ENCODE measurements around the gene CAMK1D.

The CAMK1D gene

GRCh38 chr10:12466704-12467305 lies 117.5 kb downstream of the CAMK1D start:
- Histone ChIP-seq H3K4me3 (ENCODE audit: low read length in 2 of 2) (no peak overlapping the region), H3K9me3 (ENCODE audit: control insufficient read depth in 2 of 2, low read length in 2 of 2) (no peaks in the 10 kb centered on the region), H3K9ac (ENCODE audit: low read length in 2 of 2) (no peak overlapping the region), H3K4me1 (ENCODE audit: control insufficient read depth, insufficient read depth, low read length) (peaks cover 9% of the 10 kb centered on the region), H3K36me3 (ENCODE audit: control insufficient read depth in 2 of 2, insufficient read depth in 2 of 2, low read length in 2 of 2) (no peaks in the 10 kb centered on the region), H3K27ac (ENCODE audit: low read length) (no peak overlapping the region), H3K27me3 (ENCODE audit: control insufficient read depth in 1 of 2, insufficient read depth in 2 of 2, low read length in 2 of 2) (no peaks in the 10 kb centered on the region)

GRCh38 chr10:12469345-12469744 lies 120.0 kb downstream of the CAMK1D start:
- H3K4me1 ChIP-seq (ENCODE audit: control insufficient read depth, insufficient read depth, low read length): peaks cover 9% of the 10 kb centered on the region
- H3K36me3 ChIP-seq (ENCODE audit: control insufficient read depth in 2 of 2, insufficient read depth in 2 of 2, low read length in 2 of 2): no peaks in the 10 kb centered on the region
- H3K9ac ChIP-seq (ENCODE audit: low read length in 2 of 2): no peak overlapping the region
- H3K27ac ChIP-seq (ENCODE audit: low read length): no peak overlapping the region
- no peaks in the 10 kb centered on the region for H3K9me3 ChIP-seq (ENCODE audit: control insufficient read depth in 2 of 2, low read length in 2 of 2)
- H3K27me3 ChIP-seq (ENCODE audit: control insufficient read depth in 1 of 2, insufficient read depth in 2 of 2, low read length in 2 of 2): no peaks in the 10 kb centered on the region
- no peak overlapping the region for H3K4me3 ChIP-seq (ENCODE audit: low read length in 2 of 2)

GRCh38 chr10:12470719-12471118 lies 121.4 kb downstream of the CAMK1D start:
- Histone ChIP-seq H3K4me3 (ENCODE audit: low read length in 2 of 2) (no peak overlapping the region), H3K36me3 (ENCODE audit: control insufficient read depth in 2 of 2, insufficient read depth in 2 of 2, low read length in 2 of 2) (no peaks in the 10 kb centered on the region), H3K27me3 (ENCODE audit: control insufficient read depth in 1 of 2, insufficient read depth in 2 of 2, low read length in 2 of 2) (no peaks in the 10 kb centered on the region), H3K27ac (ENCODE audit: low read length) (no peak overlapping the region), H3K9ac (ENCODE audit: low read length in 2 of 2) (no peak overlapping the region), H3K4me1 (ENCODE audit: control insufficient read depth, insufficient read depth, low read length) (peaks cover 9% of the 10 kb centered on the region), H3K9me3 (ENCODE audit: control insufficient read depth in 2 of 2, low read length in 2 of 2) (no peaks in the 10 kb centered on the region)

GRCh38 chr10:12471135-12471534 lies 121.8 kb downstream of the CAMK1D start:
- Histone ChIP-seq H3K27ac (ENCODE audit: low read length) (no peak overlapping the region), H3K4me3 (ENCODE audit: low read length in 2 of 2) (no peak overlapping the region), H3K9me3 (ENCODE audit: control insufficient read depth in 2 of 2, low read length in 2 of 2) (no peaks in the 10 kb centered on the region), H3K27me3 (ENCODE audit: control insufficient read depth in 1 of 2, insufficient read depth in 2 of 2, low read length in 2 of 2) (no peaks in the 10 kb centered on the region), H3K4me1 (ENCODE audit: control insufficient read depth, insufficient read depth, low read length) (peaks cover 9% of the 10 kb centered on the region), H3K9ac (ENCODE audit: low read length in 2 of 2) (no peak overlapping the region), H3K36me3 (ENCODE audit: control insufficient read depth in 2 of 2, insufficient read depth in 2 of 2, low read length in 2 of 2) (no peaks in the 10 kb centered on the region)

- no peak overlapping the region for H3K27ac ChIP-seq (ENCODE audit: low read length)
- no peaks in the 10 kb centered on the region for H3K9me3 ChIP-seq (ENCODE audit: control insufficient read depth in 2 of 2, low read length in 2 of 2)
- H3K4me1 ChIP-seq (ENCODE audit: control insufficient read depth, insufficient read depth, low read length): peaks cover 9% of the 10 kb centered on the region
- no peak overlapping the region for H3K4me3 ChIP-seq (ENCODE audit: low read length in 2 of 2)
- no peak overlapping the region for H3K9ac ChIP-seq (ENCODE audit: low read length in 2 of 2)
- H3K36me3 ChIP-seq (ENCODE audit: control insufficient read depth in 2 of 2, insufficient read depth in 2 of 2, low read length in 2 of 2): no peaks in the 10 kb centered on the region
- no peaks in the 10 kb centered on the region for H3K27me3 ChIP-seq (ENCODE audit: control insufficient read depth in 1 of 2, insufficient read depth in 2 of 2, low read length in 2 of 2)
These were observed 124.1 kb downstream of the CAMK1D start for GRCh38 chr10:12473491-12473890.

GRCh38 chr10:12474727-12475412 lies 125.5 kb downstream of the CAMK1D start:
- Histone ChIP-seq H3K9me3 (ENCODE audit: control insufficient read depth in 2 of 2, low read length in 2 of 2) (no peaks in the 10 kb centered on the region), H3K27ac (ENCODE audit: low read length) (no peak overlapping the region), H3K27me3 (ENCODE audit: control insufficient read depth in 1 of 2, insufficient read depth in 2 of 2, low read length in 2 of 2) (no peaks in the 10 kb centered on the region), H3K4me1 (ENCODE audit: control insufficient read depth, insufficient read depth, low read length) (peaks cover 5% of the 10 kb centered on the region), H3K9ac (ENCODE audit: low read length in 2 of 2) (no peak overlapping the region), H3K36me3 (ENCODE audit: control insufficient read depth in 2 of 2, insufficient read depth in 2 of 2, low read length in 2 of 2) (no peaks in the 10 kb centered on the region), H3K4me3 (ENCODE audit: low read length in 2 of 2) (no peak overlapping the region)

- no peak overlapping the region for H3K9ac ChIP-seq (ENCODE audit: low read length in 2 of 2)
- H3K9me3 ChIP-seq (ENCODE audit: control insufficient read depth in 2 of 2, low read length in 2 of 2): no peaks in the 10 kb centered on the region
- no peaks in the 10 kb centered on the region for H3K36me3 ChIP-seq (ENCODE audit: control insufficient read depth in 2 of 2, insufficient read depth in 2 of 2, low read length in 2 of 2)
- no peak overlapping the region for H3K4me3 ChIP-seq (ENCODE audit: low read length in 2 of 2)
- H3K27me3 ChIP-seq (ENCODE audit: control insufficient read depth in 1 of 2, insufficient read depth in 2 of 2, low read length in 2 of 2): no peaks in the 10 kb centered on the region
- no peaks in the 10 kb centered on the region for H3K4me1 ChIP-seq (ENCODE audit: control insufficient read depth, insufficient read depth, low read length)
- no peak overlapping the region for H3K27ac ChIP-seq (ENCODE audit: low read length)
These were observed 127.3 kb downstream of the CAMK1D start for GRCh38 chr10:12476656-12477055.

GRCh38 chr10:12479437-12479844 lies 130.1 kb downstream of the CAMK1D start:
- H3K9ac ChIP-seq (ENCODE audit: low read length in 2 of 2): no peak overlapping the region
- no peak overlapping the region for H3K27ac ChIP-seq (ENCODE audit: low read length)
- no peak overlapping the region for H3K4me3 ChIP-seq (ENCODE audit: low read length in 2 of 2)
- no peaks in the 10 kb centered on the region for H3K27me3 ChIP-seq (ENCODE audit: control insufficient read depth in 1 of 2, insufficient read depth in 2 of 2, low read length in 2 of 2)
- peaks cover 0 to 2% of the 10 kb centered on the region in 2 donors for H3K36me3 ChIP-seq (ENCODE audit: control insufficient read depth in 2 of 2, insufficient read depth in 2 of 2, low read length in 2 of 2)
- no peaks in the 10 kb centered on the region for H3K9me3 ChIP-seq (ENCODE audit: control insufficient read depth in 2 of 2, low read length in 2 of 2)
- peaks cover 3% of the 10 kb centered on the region for H3K4me1 ChIP-seq (ENCODE audit: control insufficient read depth, insufficient read depth, low read length)

- Histone ChIP-seq H3K27me3 (ENCODE audit: control insufficient read depth in 1 of 2, insufficient read depth in 2 of 2, low read length in 2 of 2) (no peaks in the 10 kb centered on the region), H3K36me3 (ENCODE audit: control insufficient read depth in 2 of 2, insufficient read depth in 2 of 2, low read length in 2 of 2) (peaks cover 0 to 2% of the 10 kb centered on the region in 2 donors), H3K4me1 (ENCODE audit: control insufficient read depth, insufficient read depth, low read length) (peaks cover 3% of the 10 kb centered on the region), H3K4me3 (ENCODE audit: low read length in 2 of 2) (no peak overlapping the region), H3K9me3 (ENCODE audit: control insufficient read depth in 2 of 2, low read length in 2 of 2) (no peaks in the 10 kb centered on the region), H3K9ac (ENCODE audit: low read length in 2 of 2) (no peak overlapping the region), H3K27ac (ENCODE audit: low read length) (no peak overlapping the region)
These were observed 130.6 kb downstream of the CAMK1D start for GRCh38 chr10:12479924-12480323.

- Histone ChIP-seq H3K27ac (ENCODE audit: low read length) (no peak overlapping the region), H3K9ac (ENCODE audit: low read length in 2 of 2) (no peak overlapping the region), H3K9me3 (ENCODE audit: control insufficient read depth in 2 of 2, low read length in 2 of 2) (no peaks in the 10 kb centered on the region), H3K4me1 (ENCODE audit: control insufficient read depth, insufficient read depth, low read length) (peaks cover 5% of the 10 kb centered on the region), H3K4me3 (ENCODE audit: low read length in 2 of 2) (no peak overlapping the region), H3K36me3 (ENCODE audit: control insufficient read depth in 2 of 2, insufficient read depth in 2 of 2, low read length in 2 of 2) (peaks cover 0 to 2% of the 10 kb centered on the region in 2 donors), H3K27me3 (ENCODE audit: control insufficient read depth in 1 of 2, insufficient read depth in 2 of 2, low read length in 2 of 2) (no peaks in the 10 kb centered on the region)
These were observed 131.1 kb downstream of the CAMK1D start for GRCh38 chr10:12480440-12480839.

GRCh38 chr10:12481924-12482323 lies 132.6 kb downstream of the CAMK1D start:
- Histone ChIP-seq H3K27me3 (ENCODE audit: control insufficient read depth in 1 of 2, insufficient read depth in 2 of 2, low read length in 2 of 2) (no peaks in the 10 kb centered on the region), H3K9me3 (ENCODE audit: control insufficient read depth in 2 of 2, low read length in 2 of 2) (no peaks in the 10 kb centered on the region), H3K27ac (ENCODE audit: low read length) (no peak overlapping the region), H3K9ac (ENCODE audit: low read length in 2 of 2) (no peak overlapping the region), H3K4me3 (ENCODE audit: low read length in 2 of 2) (no peak overlapping the region), H3K36me3 (ENCODE audit: control insufficient read depth in 2 of 2, insufficient read depth in 2 of 2, low read length in 2 of 2) (peaks cover 0 to 2% of the 10 kb centered on the region in 2 donors), H3K4me1 (ENCODE audit: control insufficient read depth, insufficient read depth, low read length) (peaks cover 5% of the 10 kb centered on the region)

Measured in stomach smooth muscle (tissue), 2 donors.